Measurements from ENCODE around the gene POR.

POR gene

DNA sequence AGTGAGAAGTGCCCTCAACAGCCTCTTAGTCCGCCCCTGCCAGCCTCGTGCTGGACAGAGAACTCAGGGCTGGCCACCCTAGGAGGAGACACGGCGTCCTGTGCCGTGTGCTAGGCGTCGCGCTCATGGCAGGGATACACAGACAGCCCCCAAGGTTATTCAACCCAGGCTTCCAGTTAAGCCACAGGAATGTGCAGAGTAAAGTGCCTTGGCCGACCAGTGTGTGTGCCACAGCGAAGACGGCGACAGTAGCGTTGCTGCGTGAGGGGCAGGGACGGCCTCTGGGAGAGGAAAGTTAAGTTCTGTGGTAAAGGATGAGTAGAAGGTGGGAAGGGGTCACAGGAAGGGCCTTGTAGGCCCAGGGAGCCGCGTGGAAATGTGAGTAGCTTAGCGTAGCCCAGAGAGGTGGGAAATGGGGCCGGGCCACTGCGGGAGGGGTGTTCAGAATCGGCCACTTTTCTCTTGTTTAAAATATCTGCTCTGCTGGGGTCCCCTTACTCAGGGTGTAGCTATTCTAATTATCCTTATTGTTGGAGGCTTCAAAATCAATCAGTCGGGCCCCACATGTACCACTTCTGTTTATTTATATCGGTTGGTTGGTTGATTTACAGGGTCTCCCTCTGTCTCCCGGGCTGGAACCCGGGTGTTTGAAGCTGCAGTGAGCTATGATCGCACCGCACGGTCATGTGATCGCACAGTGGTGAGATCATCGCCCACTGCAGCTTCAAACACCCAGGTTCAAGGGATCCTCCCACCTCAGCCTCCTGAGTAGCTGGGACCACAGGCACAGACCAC is 54.9 kb downstream of the POR start:
- in situ Hi-C loops (cut with MboI; ENCODE audit: low sequenced_read_pairs): no loop called here

- in situ Hi-C loops (cut with MboI; ENCODE audit: low sequenced_read_pairs): no loop called here
Measured at GRCh38 chr7:75971309-75971960, 56.5 kb downstream of the POR start.

DNA sequence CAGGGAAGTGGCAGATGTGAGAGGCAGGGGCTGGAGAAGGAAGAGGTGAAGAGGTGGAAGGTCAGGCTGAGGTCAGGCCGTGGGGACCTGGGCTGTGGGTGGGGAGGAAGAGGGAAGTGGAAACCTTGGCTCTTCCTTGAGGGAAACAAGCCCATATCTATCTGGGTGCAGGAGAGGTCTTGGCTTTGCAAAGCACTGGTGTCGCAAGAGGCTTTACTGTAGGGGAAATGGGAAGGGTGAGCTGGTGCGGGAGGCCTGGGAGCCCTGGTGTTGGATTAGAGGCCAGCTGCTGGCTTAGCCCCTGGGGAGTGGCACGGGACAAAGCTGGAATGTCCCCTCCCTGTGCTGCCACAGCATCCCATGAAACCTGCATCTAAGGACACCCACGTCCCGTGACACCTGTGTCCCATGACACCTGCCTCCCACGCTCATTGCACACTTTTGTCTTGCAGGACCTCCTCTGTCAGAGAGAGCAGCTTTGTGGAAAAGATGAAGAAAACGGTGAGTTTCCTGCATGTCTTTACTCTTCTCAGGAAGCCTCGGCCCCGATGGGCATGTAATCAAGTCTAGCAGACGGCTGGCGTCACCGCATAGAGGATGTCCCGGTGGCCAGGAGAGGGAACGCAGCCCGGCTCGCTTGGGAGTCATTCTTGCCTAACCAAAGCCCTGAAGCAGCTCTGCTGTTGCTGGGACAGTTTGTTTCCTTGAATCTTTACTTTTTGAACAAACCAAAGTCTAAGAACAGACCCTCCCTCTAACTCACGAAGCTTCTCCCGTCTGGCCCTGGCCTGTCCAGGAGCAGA is 57.2 kb downstream of the POR start:
- in situ Hi-C loops (cut with MboI; ENCODE audit: low sequenced_read_pairs): no loop called here

- in situ Hi-C loops (cut with MboI; ENCODE audit: low sequenced_read_pairs): no loop called here
Measured at GRCh38 chr7:75977743-75978142, 62.8 kb downstream of the POR start.

- in situ Hi-C loops (cut with MboI; ENCODE audit: low sequenced_read_pairs): no loop called here
Measured at GRCh38 chr7:75979759-75980429, 64.9 kb downstream of the POR start.

GRCh38 chr7:75980430-75981202 is 65.7 kb downstream of the POR start:
- in situ Hi-C loops (cut with MboI; ENCODE audit: low sequenced_read_pairs): no loop called here

DNA sequence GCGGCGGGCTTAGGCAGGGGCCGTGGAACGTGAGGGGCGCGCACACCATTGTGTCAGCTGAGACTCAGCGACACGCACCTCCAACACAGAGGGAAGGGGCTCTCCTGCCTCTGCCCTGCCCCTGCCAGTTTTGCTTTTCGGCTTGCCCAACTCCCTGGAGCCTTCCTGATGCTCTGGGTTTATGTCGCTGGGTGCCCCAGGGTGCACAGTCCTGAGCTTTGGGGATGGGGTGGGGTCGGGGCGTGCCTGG is 66.2 kb downstream of the POR start:
- in situ Hi-C loops (cut with MboI; ENCODE audit: low sequenced_read_pairs): no loop called here

GRCh38 chr7:75981453-75982305 is 66.7 kb downstream of the POR start:
- in situ Hi-C loops (cut with MboI; ENCODE audit: low sequenced_read_pairs): no loop called here

DNA sequence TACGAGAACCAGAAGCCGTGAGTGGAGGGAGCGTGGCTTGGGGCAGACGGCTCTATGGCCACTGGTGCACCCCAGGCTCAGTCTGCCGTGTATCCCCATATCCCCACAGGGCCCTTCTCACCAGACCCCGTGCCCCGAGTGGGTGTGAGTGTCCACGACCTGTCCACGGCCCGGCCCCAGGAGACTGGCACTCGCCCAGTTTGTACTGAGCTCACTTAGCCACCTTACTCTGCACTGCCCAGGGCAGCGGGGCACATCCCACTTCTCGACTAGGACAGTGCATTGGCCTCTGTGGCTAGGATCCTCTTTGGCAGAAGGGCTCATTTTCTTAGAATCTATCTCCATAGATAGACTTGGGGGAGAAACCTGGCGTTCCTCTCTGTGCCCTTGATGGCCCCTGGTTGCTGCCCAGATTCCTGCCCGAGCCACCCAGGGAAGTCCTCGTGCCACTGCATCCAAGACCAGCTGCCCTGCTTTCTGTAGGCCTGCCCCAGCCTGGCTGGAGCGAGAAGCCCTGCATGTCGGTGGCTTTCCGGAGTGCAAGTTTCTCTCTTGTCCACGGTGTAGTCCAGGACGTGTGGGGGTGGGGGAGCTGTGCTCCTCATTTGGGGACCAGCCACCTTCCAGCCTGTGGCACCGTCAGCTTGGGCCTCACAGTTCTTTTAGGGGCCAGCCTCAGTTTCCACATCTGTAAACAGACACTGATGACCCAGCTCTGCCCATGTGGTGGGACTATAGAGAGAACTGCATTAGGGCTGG is 67.5 kb downstream of the POR start:
- in situ Hi-C loops (cut with MboI; ENCODE audit: low sequenced_read_pairs): no loop called here

DNA sequence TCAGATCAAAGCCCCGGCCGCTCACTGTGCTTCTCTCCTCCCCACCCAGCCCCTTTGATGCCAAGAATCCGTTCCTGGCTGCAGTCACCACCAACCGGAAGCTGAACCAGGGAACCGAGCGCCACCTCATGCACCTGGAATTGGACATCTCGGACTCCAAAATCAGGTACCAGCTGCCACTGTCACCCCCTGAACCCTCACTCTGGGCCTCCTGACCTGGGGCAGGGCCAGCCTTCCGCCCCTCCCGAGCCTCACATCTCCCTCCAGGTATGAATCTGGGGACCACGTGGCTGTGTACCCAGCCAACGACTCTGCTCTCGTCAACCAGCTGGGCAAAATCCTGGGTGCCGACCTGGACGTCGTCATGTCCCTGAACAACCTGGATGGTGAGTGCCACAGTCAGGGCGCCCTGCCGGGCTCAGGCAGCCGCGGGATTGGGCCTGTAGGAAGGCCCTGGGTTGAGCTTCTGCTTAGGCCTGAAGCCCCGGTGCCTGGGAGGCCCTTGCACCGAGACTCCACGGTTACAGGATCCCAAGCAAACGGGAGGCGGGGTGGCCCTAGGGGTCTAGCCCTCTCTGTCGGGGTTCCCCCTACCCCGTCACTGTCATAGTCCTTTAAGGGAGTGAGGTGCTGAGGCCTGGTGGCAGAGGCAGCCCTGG is 68.6 kb downstream of the POR start:
- in situ Hi-C loops (cut with MboI; ENCODE audit: low sequenced_read_pairs): no loop called here

- in situ Hi-C loops (cut with MboI; ENCODE audit: low sequenced_read_pairs): no loop called here
Measured at GRCh38 chr7:75984130-75985008, 69.4 kb downstream of the POR start.

DNA sequence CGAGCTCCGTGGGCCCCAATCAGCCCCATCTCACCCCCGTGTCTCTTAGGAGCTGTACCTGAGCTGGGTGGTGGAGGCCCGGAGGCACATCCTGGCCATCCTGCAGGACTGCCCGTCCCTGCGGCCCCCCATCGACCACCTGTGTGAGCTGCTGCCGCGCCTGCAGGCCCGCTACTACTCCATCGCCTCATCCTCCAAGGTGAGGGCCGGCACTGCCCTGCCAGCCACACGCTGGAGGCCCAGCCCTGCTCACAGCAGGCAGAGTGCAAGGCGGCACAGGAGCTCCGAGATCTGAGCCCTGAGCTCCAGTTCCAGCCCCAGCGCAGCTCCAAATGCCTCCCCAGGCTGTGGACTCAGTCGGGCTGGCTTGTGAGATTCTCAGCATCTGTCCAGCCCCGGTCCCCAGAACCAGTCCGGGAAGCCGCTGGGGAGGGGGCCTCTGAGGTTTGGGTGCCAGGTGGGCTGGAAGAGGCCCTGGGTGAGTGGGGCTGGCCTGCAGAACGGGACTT is 70.1 kb downstream of the POR start:
- in situ Hi-C loops (cut with MboI; ENCODE audit: low sequenced_read_pairs): no loop called here

GRCh38 chr7:75985518-75986146 is 70.7 kb downstream of the POR start:
- in situ Hi-C loops (cut with MboI; ENCODE audit: low sequenced_read_pairs): no loop called here

- in situ Hi-C loops (cut with MboI; ENCODE audit: low sequenced_read_pairs): no loop called here
Measured at GRCh38 chr7:75986147-75986781, 71.3 kb downstream of the POR start.

DNA sequence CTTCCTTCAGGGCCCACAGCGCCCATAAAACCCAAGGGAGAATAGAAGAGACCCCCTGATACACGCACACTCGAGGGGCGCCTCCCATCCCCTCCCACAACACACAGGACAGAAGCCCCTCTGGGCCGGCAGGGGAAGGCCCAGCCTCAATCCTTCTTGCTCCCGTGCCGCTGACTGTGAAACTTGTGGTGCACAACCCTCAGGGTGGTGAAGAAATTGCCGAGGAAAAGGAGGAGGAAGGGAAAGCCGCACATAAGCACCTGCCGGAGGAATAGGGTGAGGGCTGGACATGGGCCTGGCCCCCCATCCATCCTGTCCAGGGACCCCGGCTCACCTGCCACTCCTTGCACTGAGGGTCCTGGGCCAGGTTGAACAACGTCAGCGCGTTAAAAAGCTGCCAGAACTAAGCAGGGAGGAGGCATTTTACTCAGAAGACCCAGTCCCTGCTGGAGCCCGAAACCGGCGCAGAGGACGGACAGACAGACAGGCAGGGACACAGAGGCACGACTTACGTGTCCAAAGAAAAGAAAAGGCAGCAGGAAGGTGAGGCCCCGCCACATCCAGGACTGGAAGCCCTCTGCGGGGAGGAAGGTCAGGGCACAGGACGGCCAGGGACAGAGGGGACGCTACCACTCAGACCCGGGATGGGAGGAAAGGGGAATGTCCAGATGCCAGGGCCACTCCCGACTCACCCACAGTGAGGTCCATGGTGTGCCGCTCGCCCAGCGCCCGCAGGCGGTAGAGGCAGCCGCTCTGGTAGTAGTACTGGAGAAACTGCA is 72.3 kb downstream of the POR start:
- in situ Hi-C loops (cut with MboI; ENCODE audit: low sequenced_read_pairs): no loop called here

Measured in HL-60/S4 (cell line).